ENCODE results near the gene TMEM234. TPM values are rescaled to one million over a fixed set of nuclear protein-coding genes. Genes with fewer than 3 reads are reported as not detected.

TMEM234 gene
- total and polyA plus RNA-seq, 2 of the 13 experiments (the other 11 are each of a cell fraction or from before 2014, with no cell fraction given) = 6.1 to 9.0 TPM

DNA sequence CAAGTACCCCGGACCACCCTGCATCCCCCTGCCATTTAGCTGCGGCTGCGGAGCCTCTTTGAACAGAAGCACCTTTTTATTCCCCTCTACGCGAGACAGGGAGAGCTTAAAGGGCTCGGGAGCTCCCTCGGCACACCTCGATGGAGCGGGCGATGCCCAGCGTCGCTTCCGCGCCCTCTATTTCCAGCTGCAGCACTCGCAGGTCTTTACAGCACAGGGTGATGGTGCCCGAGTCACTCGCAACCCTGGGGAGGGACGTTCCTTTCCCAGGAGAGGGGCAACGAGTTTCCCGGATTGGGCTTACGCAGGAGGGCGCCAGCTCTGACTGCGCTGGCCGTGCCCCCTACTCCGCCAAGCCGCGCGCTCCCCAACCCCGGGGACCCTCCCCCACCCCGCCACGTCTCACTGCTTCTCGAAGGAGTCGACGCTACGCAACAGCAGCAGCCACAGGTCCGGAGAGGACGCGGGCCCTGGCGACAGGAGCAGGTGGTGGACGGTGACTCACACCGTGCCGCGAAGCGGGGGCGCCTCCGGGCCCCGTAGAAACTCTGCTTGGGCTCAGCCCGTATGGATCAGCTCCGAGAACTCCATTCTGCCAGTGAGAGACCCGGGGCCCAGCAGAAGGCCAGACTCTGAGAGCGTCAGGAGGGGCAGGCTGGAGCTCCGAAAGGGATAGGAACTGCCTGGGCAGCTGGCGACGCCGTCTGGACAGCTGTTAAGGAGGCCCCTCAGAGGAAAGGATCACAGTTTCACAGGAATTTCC lies 19.0 kb upstream of the TMEM234 start (continued):
- TF ChIP-seq, protein P1, sequence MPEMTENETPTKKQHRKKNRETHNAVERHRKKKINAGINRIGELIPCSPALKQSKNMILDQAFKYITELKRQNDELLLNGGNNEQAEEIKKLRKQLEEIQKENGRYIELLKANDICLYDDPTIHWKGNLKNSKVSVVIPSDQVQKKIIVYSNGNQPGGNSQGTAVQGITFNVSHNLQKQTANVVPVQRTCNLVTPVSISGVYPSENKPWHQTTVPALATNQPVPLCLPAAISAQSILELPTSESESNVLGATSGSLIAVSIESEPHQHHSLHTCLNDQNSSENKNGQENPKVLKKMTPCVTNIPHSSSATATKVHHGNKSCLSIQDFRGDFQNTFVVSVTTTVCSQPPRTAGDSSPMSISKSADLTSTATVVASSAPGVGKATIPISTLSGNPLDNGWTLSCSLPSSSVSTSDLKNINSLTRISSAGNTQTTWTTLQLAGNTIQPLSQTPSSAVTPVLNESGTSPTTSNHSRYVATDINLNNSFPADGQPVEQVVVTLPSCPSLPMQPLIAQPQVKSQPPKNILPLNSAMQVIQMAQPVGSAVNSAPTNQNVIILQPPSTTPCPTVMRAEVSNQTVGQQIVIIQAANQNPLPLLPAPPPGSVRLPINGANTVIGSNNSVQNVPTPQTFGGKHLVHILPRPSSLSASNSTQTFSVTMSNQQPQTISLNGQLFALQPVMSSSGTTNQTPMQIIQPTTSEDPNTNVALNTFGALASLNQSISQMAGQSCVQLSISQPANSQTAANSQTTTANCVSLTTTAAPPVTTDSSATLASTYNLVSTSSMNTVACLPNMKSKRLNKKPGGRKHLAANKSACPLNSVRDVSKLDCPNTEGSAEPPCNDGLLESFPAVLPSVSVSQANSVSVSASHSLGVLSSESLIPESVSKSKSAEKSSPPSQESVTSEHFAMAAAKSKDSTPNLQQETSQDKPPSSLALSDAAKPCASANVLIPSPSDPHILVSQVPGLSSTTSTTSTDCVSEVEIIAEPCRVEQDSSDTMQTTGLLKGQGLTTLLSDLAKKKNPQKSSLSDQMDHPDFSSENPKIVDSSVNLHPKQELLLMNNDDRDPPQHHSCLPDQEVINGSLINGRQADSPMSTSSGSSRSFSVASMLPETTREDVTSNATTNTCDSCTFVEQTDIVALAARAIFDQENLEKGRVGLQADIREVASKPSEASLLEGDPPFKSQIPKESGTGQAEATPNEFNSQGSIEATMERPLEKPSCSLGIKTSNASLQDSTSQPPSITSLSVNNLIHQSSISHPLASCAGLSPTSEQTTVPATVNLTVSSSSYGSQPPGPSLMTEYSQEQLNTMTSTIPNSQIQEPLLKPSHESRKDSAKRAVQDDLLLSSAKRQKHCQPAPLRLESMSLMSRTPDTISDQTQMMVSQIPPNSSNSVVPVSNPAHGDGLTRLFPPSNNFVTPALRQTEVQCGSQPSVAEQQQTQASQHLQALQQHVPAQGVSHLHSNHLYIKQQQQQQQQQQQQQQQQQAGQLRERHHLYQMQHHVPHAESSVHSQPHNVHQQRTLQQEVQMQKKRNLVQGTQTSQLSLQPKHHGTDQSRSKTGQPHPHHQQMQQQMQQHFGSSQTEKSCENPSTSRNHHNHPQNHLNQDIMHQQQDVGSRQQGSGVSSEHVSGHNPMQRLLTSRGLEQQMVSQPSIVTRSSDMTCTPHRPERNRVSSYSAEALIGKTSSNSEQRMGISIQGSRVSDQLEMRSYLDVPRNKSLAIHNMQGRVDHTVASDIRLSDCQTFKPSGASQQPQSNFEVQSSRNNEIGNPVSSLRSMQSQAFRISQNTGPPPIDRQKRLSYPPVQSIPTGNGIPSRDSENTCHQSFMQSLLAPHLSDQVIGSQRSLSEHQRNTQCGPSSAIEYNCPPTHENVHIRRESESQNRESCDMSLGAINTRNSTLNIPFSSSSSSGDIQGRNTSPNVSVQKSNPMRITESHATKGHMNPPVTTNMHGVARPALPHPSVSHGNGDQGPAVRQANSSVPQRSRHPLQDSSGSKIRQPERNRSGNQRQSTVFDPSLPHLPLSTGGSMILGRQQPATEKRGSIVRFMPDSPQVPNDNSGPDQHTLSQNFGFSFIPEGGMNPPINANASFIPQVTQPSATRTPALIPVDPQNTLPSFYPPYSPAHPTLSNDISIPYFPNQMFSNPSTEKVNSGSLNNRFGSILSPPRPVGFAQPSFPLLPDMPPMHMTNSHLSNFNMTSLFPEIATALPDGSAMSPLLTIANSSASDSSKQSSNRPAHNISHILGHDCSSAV (CRISPR knock-in tag; IDR thresholded peaks at IDR 0.05; ENCODE audit: borderline replicate concordance) = no peak
- no peak for TF ChIP-seq MED8 (CRISPR knock-in tag; IDR thresholded peaks at IDR 0.05; ENCODE audit: insufficient replicate concordance)
- TF ChIP-seq TOE1 (CRISPR knock-in tag; IDR thresholded peaks at IDR 0.05) = no peak
- no peak for TF ChIP-seq CHD2 (IDR thresholded peaks at IDR 0.05; ENCODE audit: low read depth, low read length)
- peak; percentile 77; the same call in 1 of the 2 replicates for TF ChIP-seq SRY (CRISPR knock-in tag; IDR thresholded peaks at IDR 0.05)
- 0 out of 2 replicates have a peak, but pooled peaks have one; percentile 76 for TF ChIP-seq FLYWCH1 (CRISPR knock-in tag; IDR thresholded peaks at IDR 0.05)
- no peak for TF ChIP-seq PPARG (CRISPR knock-in tag; conservative IDR thresholded peaks at IDR 0.05)
- TF ChIP-seq PAWR (CRISPR knock-in tag; IDR thresholded peaks at IDR 0.05; ENCODE audit: borderline replicate concordance) = no peak
- no peak for TF ChIP-seq ZNF34 (CRISPR knock-in tag; IDR thresholded peaks at IDR 0.05; ENCODE audit: borderline replicate concordance)
- no peak; the same call in 1 of the 2 replicates for TF ChIP-seq KAT7 (CRISPR knock-in tag; IDR thresholded peaks at IDR 0.05; ENCODE audit: borderline replicate concordance)
- no peak for TF ChIP-seq RFX3 (CRISPR knock-in tag; IDR thresholded peaks at IDR 0.05)
- TF ChIP-seq ZNF446 (CRISPR knock-in tag; IDR thresholded peaks at IDR 0.05) = no peak
- no peak for TF ChIP-seq U2AF1 (optimal IDR thresholded peaks at IDR 0.05; ENCODE audit: low read depth, low read length)
- no peak for TF ChIP-seq ZNF7 (CRISPR knock-in tag; IDR thresholded peaks at IDR 0.05)
- TF ChIP-seq, protein P2, sequence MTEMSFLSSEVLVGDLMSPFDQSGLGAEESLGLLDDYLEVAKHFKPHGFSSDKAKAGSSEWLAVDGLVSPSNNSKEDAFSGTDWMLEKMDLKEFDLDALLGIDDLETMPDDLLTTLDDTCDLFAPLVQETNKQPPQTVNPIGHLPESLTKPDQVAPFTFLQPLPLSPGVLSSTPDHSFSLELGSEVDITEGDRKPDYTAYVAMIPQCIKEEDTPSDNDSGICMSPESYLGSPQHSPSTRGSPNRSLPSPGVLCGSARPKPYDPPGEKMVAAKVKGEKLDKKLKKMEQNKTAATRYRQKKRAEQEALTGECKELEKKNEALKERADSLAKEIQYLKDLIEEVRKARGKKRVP (CRISPR knock-in tag; IDR thresholded peaks at IDR 0.05) = no peak
- TF ChIP-seq, protein P3, sequence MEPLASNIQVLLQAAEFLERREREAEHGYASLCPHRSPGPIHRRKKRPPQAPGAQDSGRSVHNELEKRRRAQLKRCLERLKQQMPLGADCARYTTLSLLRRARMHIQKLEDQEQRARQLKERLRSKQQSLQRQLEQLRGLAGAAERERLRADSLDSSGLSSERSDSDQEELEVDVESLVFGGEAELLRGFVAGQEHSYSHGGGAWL (CRISPR knock-in tag; IDR thresholded peaks at IDR 0.05) = no peak
- TF ChIP-seq, protein P4, sequence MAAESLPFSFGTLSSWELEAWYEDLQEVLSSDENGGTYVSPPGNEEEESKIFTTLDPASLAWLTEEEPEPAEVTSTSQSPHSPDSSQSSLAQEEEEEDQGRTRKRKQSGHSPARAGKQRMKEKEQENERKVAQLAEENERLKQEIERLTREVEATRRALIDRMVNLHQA (CRISPR knock-in tag; IDR thresholded peaks at IDR 0.05) = no peak
- TF ChIP-seq, protein P5, sequence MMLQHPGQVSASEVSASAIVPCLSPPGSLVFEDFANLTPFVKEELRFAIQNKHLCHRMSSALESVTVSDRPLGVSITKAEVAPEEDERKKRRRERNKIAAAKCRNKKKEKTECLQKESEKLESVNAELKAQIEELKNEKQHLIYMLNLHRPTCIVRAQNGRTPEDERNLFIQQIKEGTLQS (CRISPR knock-in tag; IDR thresholded peaks at IDR 0.05) = peak; percentile 43; the same call in 1 of the 2 replicates
- TF ChIP-seq ISX (CRISPR knock-in tag; conservative IDR thresholded peaks at IDR 0.05) = no peak
- TF ChIP-seq, protein P6, sequence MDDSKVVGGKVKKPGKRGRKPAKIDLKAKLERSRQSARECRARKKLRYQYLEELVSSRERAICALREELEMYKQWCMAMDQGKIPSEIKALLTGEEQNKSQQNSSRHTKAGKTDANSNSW (CRISPR knock-in tag; IDR thresholded peaks at IDR 0.05; ENCODE audit: borderline replicate concordance) = no peak
